SH-SY5Y (cell line): ENCODE results near the gene PRRT1B.

Source experiments
- GATA2 ChIP-seq: IDR thresholded peaks from 2 replicates; pipeline ENCODE4 v1.6.1; 2011; ENCODE audit warnings: mild to moderate bottlenecking, low read depth, low read length
- GATA3 ChIP-seq: IDR thresholded peaks from 2 replicates; pipeline ENCODE4 v1.6.1; 2011; ENCODE audit warnings: low read depth, mild to moderate bottlenecking, low read length, moderate library complexity

DNA sequence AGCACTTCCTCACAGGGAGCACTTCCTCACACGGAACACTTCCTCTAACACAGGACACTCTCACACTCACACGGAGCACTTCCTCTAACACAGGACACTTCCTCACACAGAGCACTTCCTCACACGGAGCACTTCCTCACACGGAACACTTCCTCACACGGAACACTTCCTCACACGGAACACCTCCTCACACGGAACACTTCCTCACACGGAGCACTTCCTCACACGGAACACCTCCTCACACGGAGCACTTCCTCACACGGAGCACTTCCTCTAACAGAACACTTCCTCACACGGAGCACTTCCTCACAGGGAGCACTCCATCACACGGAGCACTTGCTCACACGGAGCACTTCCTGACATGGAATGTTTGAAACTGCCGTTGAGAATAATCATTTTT is 29.2 kb upstream of the PRRT1B start:
- TF ChIP-seq GATA2 (no peak), GATA3 (no peak)
